ENCODE data around the gene GNAI3.
A peak's percentile ranks its signal among the peaks of the same experiment; 100 is the strongest.
"Not testable (repeated sequence)": the region's sequence is repeated elsewhere in the genome, so short reads cannot be mapped to it uniquely, and the experiment has no call there.

GNAI3 gene

GRCh38 chr1:109639063-109639840 lies 90.8 kb downstream of the GNAI3 start:
- DNase-seq, result no peak

GRCh38 chr1:109639841-109640184 lies 91.4 kb downstream of the GNAI3 start:
- no peak for DNase-seq

GRCh38 chr1:109640285-109640865 lies 92.0 kb downstream of the GNAI3 start:
- no peak for DNase-seq

GRCh38 chr1:109641078-109641740 lies 92.8 kb downstream of the GNAI3 start:
- DNase-seq, result no peak

GRCh38 chr1:109641861-109642260 lies 93.4 kb downstream of the GNAI3 start:
- no peak for DNase-seq

GRCh38 chr1:109642626-109643025 lies 94.2 kb downstream of the GNAI3 start:
- DNase-seq, result no peak

GRCh38 chr1:109643385-109644230 lies 95.2 kb downstream of the GNAI3 start:
- no peak for DNase-seq

- DNase-seq, result no peak
Observed at GRCh38 chr1:109644670-109645069, 96.3 kb downstream of the GNAI3 start.

GRCh38 chr1:109649491-109649914 lies 101.1 kb downstream of the GNAI3 start:
- no peak for DNase-seq

GRCh38 chr1:109650609-109651008 lies 102.2 kb downstream of the GNAI3 start:
- no peak for DNase-seq

- no peak for DNase-seq
Observed at GRCh38 chr1:109652402-109652801, 104.0 kb downstream of the GNAI3 start.

- no peak for DNase-seq
Observed at GRCh38 chr1:109653306-109653705, 104.9 kb downstream of the GNAI3 start.

- no peak for DNase-seq
Observed at GRCh38 chr1:109654519-109654918, 106.1 kb downstream of the GNAI3 start.

GRCh38 chr1:109655615-109656519 lies 107.5 kb downstream of the GNAI3 start, which contains the start of gene GSTM4:
Gene GSTM4, plus strand, starts transcription at chr1:109656099. Its CDS starts 291 bp downstream, at chr1:109656390.
- peak; percentile 60 for DNase-seq

GRCh38 chr1:109657395-109657794 lies 109.0 kb downstream of the GNAI3 start:
- no peak for DNase-seq

GRCh38 chr1:109657970-109658369 lies 109.6 kb downstream of the GNAI3 start:
- no peak for DNase-seq

GRCh38 chr1:109658533-109659042 lies 110.2 kb downstream of the GNAI3 start:
- DNase-seq, result no peak

- no peak for DNase-seq
Observed at GRCh38 chr1:109659145-109659544, 110.7 kb downstream of the GNAI3 start.

GRCh38 chr1:109659997-109660690 lies 111.7 kb downstream of the GNAI3 start:
- DNase-seq, result no peak

GRCh38 chr1:109660691-109661026 lies 112.2 kb downstream of the GNAI3 start:
- not testable (repeated sequence) for DNase-seq

- no peak for DNase-seq
Observed at GRCh38 chr1:109661391-109661790, 113.0 kb downstream of the GNAI3 start.

Measured in 8988T (cell line).